Measurements from ENCODE around the gene SNTG2. TPM values are rescaled to one million over a fixed set of nuclear protein-coding genes. Genes with fewer than 3 reads are reported as not detected.

SNTG2 gene
- polyA plus RNA-seq, 2 donors: 0.26 to 0.33 TPM

DNA sequence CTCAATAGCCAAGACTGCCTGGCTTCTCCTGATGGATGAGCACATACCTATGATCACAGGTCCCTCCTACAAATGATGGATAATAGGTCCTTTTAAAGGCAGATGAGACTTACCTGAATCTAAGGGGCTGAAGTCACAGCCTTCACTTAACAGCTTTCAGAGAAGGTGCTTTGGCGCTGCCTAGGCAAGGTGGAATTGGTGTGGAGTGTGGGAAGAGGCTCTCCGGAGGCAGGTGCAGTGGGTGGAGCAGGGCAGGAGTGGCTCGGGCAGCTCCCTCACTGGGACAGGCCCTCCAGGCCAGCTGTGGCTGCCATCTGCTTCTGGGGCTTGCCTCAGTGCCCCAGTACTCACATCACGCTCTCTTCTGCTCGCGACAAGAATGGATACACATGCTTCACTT, 363.6 kb downstream of the SNTG2 start:
- Histone ChIP-seq H3K36me3 (ENCODE audit: control insufficient read depth in 2 of 2, insufficient read depth in 2 of 2, low read length in 1 of 2) (no peaks in the 10 kb centered on the region), H3K27ac (ENCODE audit: low read depth in 2 of 2, low read length in 1 of 2) (no peak overlapping the region), H3K27me3 (ENCODE audit: control insufficient read depth in 1 of 2, insufficient read depth in 2 of 2, low read length in 2 of 2) (no peaks in the 10 kb centered on the region), H3K9me3 (ENCODE audit: control insufficient read depth in 2 of 2, insufficient read depth in 1 of 2, low read depth in 1 of 2, low read length in 1 of 2) (peaks cover 0 to 2% of the 10 kb centered on the region in 2 donors), H3K4me3 (ENCODE audit: low read depth in 1 of 2, low read length in 2 of 2) (no peak overlapping the region), H3K4me1 (ENCODE audit: control insufficient read depth in 2 of 2, insufficient read depth in 2 of 2, low read length in 1 of 2) (no peaks in the 10 kb centered on the region)
- WGBS, 2 donors: 81 to 88% methylated on average over 6 of the region's 6 CpGs

DNA sequence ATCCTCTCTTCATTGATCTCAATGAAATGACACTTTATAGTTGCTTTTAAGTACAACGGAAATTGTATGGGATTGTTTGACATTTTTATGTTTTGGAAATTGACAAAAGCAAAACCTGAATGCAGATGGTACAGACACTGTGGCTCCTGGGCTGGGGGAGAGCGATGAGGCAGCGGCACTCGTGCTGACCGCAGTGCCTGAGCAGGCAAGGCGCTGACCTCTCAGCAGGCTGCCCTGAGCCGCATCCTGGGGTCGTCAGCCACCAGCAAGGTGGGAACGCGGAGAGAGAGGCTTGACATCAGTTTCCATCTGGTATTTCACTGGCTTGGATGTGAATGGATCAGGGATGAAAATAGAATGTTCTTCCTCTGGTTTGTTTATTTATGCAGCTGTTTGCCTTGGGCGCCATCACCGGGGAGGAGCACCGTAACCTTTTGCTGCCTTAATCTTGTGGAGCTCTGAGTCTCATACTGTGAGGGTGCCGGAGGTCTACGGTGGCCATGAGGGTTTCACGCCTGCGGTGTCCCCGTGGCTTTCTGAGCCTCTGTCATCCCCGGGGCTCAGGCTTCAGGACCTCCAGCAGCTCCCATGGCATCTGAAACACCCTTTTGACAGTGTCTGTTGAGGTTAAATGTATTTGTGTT, 367.8 kb downstream of the SNTG2 start:
- H3K4me1 ChIP-seq (ENCODE audit: control insufficient read depth in 2 of 2, insufficient read depth in 2 of 2, low read length in 1 of 2): no peaks in the 10 kb centered on the region
- 64 to 66% methylated on average over 19 of the region's 19 CpGs for WGBS, 2 donors
- H3K36me3 ChIP-seq (ENCODE audit: control insufficient read depth in 2 of 2, insufficient read depth in 2 of 2, low read length in 1 of 2): no peaks in the 10 kb centered on the region
- peaks cover 0 to 2% of the 10 kb centered on the region in 2 donors for H3K9me3 ChIP-seq (ENCODE audit: control insufficient read depth in 2 of 2, insufficient read depth in 1 of 2, low read depth in 1 of 2, low read length in 1 of 2)
- H3K4me3 ChIP-seq (ENCODE audit: low read depth in 1 of 2, low read length in 2 of 2): no peak overlapping the region
- no peak overlapping the region for H3K27ac ChIP-seq (ENCODE audit: low read depth in 2 of 2, low read length in 1 of 2)
- no peaks in the 10 kb centered on the region for H3K27me3 ChIP-seq (ENCODE audit: control insufficient read depth in 1 of 2, insufficient read depth in 2 of 2, low read length in 2 of 2)

DNA sequence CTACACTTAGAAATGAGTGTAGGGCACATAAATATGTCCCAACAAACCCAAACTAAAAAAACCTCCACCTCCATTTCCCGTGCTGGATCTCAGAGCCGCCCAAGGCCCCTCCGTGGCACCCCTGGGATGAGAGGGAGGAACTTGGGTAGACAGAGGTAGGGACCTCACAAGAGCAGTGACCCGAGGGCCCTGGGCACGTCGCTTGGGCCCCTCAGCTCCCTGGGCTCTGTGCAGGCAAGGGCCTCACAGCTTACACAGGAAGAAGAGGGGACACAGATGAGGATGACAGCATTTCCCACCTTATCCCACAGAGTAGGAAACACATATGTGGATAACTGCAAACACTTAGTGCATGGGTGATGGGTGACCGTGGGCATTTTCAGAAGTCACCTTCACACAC, 368.7 kb downstream of the SNTG2 start:
- Histone ChIP-seq H3K36me3 (ENCODE audit: control insufficient read depth in 2 of 2, insufficient read depth in 2 of 2, low read length in 1 of 2) (no peaks in the 10 kb centered on the region), H3K9me3 (ENCODE audit: control insufficient read depth in 2 of 2, insufficient read depth in 1 of 2, low read depth in 1 of 2, low read length in 1 of 2) (peaks cover 0 to 7% of the 10 kb centered on the region in 2 donors), H3K4me1 (ENCODE audit: control insufficient read depth in 2 of 2, insufficient read depth in 2 of 2, low read length in 1 of 2) (no peaks in the 10 kb centered on the region), H3K27ac (ENCODE audit: low read depth in 2 of 2, low read length in 1 of 2) (no peak overlapping the region), H3K4me3 (ENCODE audit: low read depth in 1 of 2, low read length in 2 of 2) (no peak overlapping the region), H3K27me3 (ENCODE audit: control insufficient read depth in 1 of 2, insufficient read depth in 2 of 2, low read length in 2 of 2) (no peaks in the 10 kb centered on the region)
- WGBS, 2 donors: 90 to 93% methylated on average over 7 of the region's 7 CpGs

DNA sequence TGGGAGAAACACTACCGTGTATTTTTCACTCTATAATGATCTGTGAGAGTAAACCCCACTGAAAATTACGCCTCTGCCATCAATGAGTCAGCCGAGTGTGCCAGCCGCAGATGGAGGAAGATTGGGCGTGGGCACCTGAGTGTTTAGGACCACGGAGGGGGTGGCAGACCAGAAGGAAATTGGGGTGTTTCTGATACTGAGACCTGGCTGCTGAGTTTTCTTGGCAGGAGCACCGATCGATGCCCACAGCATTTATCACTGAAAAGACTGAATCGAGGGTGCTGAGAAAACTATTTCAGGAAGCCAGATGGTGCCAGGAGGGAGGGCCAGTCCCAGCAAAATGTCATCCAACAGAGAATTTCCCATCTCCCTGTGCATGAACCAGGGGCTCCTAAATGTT, 370.7 kb downstream of the SNTG2 start:
- peaks cover 0 to 7% of the 10 kb centered on the region in 2 donors for H3K9me3 ChIP-seq (ENCODE audit: control insufficient read depth in 2 of 2, insufficient read depth in 1 of 2, low read depth in 1 of 2, low read length in 1 of 2)
- no peaks in the 10 kb centered on the region for H3K36me3 ChIP-seq (ENCODE audit: control insufficient read depth in 2 of 2, insufficient read depth in 2 of 2, low read length in 1 of 2)
- no peak overlapping the region for H3K4me3 ChIP-seq (ENCODE audit: low read depth in 1 of 2, low read length in 2 of 2)
- WGBS, 2 donors: 67 to 81% methylated on average over 9 of the region's 9 CpGs
- no peaks in the 10 kb centered on the region for H3K4me1 ChIP-seq (ENCODE audit: control insufficient read depth in 2 of 2, insufficient read depth in 2 of 2, low read length in 1 of 2)
- no peaks in the 10 kb centered on the region for H3K27me3 ChIP-seq (ENCODE audit: control insufficient read depth in 1 of 2, insufficient read depth in 2 of 2, low read length in 2 of 2)
- H3K27ac ChIP-seq (ENCODE audit: low read depth in 2 of 2, low read length in 1 of 2): no peak overlapping the region

DNA sequence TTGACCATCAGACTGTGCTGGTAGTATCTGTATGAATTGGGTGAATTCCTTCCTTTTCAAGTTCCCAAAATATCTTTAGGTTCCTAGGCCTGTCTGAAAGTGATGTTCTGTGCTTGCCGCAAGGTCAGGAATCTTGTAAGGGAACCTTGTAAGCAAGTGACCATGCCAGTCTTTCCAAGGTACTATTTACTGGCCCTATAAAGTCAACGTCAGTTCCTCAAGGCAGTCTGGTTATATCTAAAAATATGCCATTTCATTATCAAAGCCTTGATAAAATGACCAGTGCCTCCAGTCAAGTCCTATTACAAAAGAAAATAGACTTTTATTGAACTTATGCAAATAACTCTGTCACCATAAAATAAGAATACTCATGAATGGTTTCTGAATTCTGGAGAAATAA, 374.2 kb downstream of the SNTG2 start:
- Histone ChIP-seq H3K27me3 (ENCODE audit: control insufficient read depth in 1 of 2, insufficient read depth in 2 of 2, low read length in 2 of 2) (no peaks in the 10 kb centered on the region), H3K4me3 (ENCODE audit: low read depth in 1 of 2, low read length in 2 of 2) (no peak overlapping the region), H3K9me3 (ENCODE audit: control insufficient read depth in 2 of 2, insufficient read depth in 1 of 2, low read depth in 1 of 2, low read length in 1 of 2) (peaks cover 0 to 7% of the 10 kb centered on the region in 2 donors), H3K36me3 (ENCODE audit: control insufficient read depth in 2 of 2, insufficient read depth in 2 of 2, low read length in 1 of 2) (no peaks in the 10 kb centered on the region), H3K27ac (ENCODE audit: low read depth in 2 of 2, low read length in 1 of 2) (no peak overlapping the region), H3K4me1 (ENCODE audit: control insufficient read depth in 2 of 2, insufficient read depth in 2 of 2, low read length in 1 of 2) (no peaks in the 10 kb centered on the region)
- WGBS, 2 donors: 79 to 81% methylated on average over 2 of the region's 2 CpGs

DNA sequence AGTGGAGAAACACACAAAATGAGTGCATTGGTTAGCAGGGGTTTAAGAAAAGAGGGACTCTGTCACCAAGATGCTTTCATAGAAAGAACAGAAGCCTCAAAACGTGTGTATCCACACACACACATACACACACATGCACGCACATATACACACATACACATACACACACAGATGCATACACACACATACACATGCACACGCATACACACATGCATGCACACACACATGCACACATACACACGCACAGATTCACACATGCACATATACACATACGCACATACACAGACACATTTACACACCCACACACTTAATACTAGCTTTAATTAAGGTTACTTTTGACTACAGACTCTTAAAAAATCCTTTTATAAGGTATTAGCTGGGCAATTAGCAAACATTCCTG, 378.0 kb downstream of the SNTG2 start:
- WGBS, 2 donors: 88 to 90% methylated on average over 5 of the region's 5 CpGs
- H3K27ac ChIP-seq (ENCODE audit: low read depth in 2 of 2, low read length in 1 of 2): no peak overlapping the region
- no peaks in the 10 kb centered on the region for H3K36me3 ChIP-seq (ENCODE audit: control insufficient read depth in 2 of 2, insufficient read depth in 2 of 2, low read length in 1 of 2)
- H3K4me3 ChIP-seq (ENCODE audit: low read depth in 1 of 2, low read length in 2 of 2): no peak overlapping the region
- H3K9me3 ChIP-seq (ENCODE audit: control insufficient read depth in 2 of 2, insufficient read depth in 1 of 2, low read depth in 1 of 2, low read length in 1 of 2): peaks cover 0 to 4% of the 10 kb centered on the region in 2 donors
- no peaks in the 10 kb centered on the region for H3K27me3 ChIP-seq (ENCODE audit: control insufficient read depth in 1 of 2, insufficient read depth in 2 of 2, low read length in 2 of 2)
- no peaks in the 10 kb centered on the region for H3K4me1 ChIP-seq (ENCODE audit: control insufficient read depth in 2 of 2, insufficient read depth in 2 of 2, low read length in 1 of 2)

DNA sequence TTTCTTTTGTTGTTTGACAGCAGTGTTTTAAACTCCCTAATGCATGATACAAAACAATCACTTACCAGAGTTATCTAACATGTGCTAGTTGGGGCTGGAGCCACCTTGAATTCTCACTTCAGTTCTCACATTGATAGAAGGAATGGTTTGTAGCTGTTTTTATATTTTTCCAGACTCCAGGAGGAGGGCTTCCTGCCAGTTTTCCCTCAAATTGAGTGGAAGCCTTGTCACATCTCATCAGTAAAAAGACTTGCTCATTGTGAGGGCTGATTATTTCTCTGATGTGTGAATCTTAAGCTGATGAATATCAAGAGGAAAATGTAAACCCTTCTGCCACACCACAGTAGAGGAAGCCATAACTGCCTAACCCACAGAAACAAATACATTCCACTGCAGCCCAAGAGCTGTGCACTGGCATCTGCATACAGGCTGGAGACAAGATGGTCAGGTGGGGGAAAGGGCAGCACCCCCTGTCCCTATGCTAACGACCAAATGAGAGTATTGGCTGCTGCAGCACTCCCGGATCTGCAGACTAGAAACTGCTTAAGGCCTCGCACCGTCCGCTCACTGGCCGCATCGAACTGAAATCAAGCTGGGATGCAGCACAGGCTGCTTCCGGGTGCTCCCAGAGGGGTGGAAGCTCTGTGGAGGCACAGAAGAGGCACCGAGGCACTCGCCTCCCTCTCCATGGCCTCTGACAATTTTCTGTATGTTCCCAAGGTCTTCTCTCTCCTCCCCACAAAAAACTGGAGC, 388.9 kb downstream of the SNTG2 start:
- H3K36me3 ChIP-seq (ENCODE audit: control insufficient read depth in 2 of 2, insufficient read depth in 2 of 2, low read length in 1 of 2): no peaks in the 10 kb centered on the region
- 74 to 75% methylated on average over 10 of the region's 10 CpGs for WGBS, 2 donors
- H3K9me3 ChIP-seq (ENCODE audit: control insufficient read depth in 2 of 2, insufficient read depth in 1 of 2, low read depth in 1 of 2, low read length in 1 of 2): no peaks in the 10 kb centered on the region
- H3K27ac ChIP-seq (ENCODE audit: low read depth in 2 of 2, low read length in 1 of 2): no peak overlapping the region
- H3K4me3 ChIP-seq (ENCODE audit: low read depth in 1 of 2, low read length in 2 of 2): no peak overlapping the region
- H3K27me3 ChIP-seq (ENCODE audit: control insufficient read depth in 1 of 2, insufficient read depth in 2 of 2, low read length in 2 of 2): no peaks in the 10 kb centered on the region
- no peaks in the 10 kb centered on the region for H3K4me1 ChIP-seq (ENCODE audit: control insufficient read depth in 2 of 2, insufficient read depth in 2 of 2, low read length in 1 of 2)

DNA sequence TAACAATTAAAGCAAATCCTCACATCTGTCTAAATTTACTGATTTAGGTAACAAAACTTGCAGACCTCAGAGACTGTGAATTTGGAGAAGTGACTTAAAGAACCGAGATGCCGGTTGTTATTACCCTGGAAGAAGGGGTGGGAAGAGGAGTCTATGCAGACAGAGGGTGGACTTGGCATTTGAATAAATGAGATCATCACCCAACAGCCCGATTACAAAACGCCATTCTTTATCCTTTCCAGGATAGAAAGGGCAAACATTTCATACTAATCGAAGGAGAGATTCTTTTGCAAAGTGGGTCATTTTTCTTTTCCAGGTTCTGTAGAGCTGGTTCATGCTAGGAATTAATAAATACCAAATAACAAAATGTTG, 389.5 kb downstream of the SNTG2 start:
- H3K4me3 ChIP-seq (ENCODE audit: low read depth in 1 of 2, low read length in 2 of 2): no peak overlapping the region
- H3K4me1 ChIP-seq (ENCODE audit: control insufficient read depth in 2 of 2, insufficient read depth in 2 of 2, low read length in 1 of 2): no peaks in the 10 kb centered on the region
- WGBS, 2 donors: 67 to 70% methylated on average over 5 of the region's 5 CpGs
- H3K27ac ChIP-seq (ENCODE audit: low read depth in 2 of 2, low read length in 1 of 2): no peak overlapping the region
- no peaks in the 10 kb centered on the region for H3K27me3 ChIP-seq (ENCODE audit: control insufficient read depth in 1 of 2, insufficient read depth in 2 of 2, low read length in 2 of 2)
- H3K9me3 ChIP-seq (ENCODE audit: control insufficient read depth in 2 of 2, insufficient read depth in 1 of 2, low read depth in 1 of 2, low read length in 1 of 2): no peaks in the 10 kb centered on the region
- H3K36me3 ChIP-seq (ENCODE audit: control insufficient read depth in 2 of 2, insufficient read depth in 2 of 2, low read length in 1 of 2): no peaks in the 10 kb centered on the region

DNA sequence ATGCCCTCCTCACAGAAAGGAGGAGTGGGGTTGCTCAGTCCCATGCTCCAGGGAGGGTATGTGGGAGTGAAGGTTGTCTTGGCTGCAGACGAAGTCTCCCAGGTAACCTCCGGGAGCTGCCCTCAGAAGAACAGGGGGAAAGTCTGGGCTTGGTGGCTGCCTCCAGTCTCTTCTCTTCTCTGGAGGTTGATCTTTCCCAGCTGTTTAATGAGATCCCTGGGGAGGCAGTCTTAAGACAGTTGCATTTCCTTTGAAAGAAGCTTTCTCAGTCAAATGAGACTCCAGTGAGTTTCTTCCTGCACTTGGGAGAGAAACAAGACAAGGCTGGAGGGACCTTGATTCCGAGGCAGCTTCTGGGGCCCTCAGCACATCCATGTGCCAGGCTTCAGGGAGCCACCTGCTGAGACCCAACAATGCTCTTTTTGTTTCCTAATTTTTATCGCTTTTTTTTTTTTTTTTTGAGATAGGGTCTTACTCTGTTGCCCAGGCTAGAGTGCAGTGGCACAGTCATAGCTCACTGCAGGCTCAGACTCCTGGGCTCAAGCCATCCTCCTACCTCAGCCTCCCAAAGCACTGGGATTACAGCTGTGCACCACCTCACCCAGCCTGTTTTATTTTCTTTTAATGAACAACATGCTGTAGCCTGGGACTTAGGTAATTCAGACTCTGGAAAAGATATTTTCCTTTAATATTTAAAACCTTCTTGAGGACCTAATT, 390.9 kb downstream of the SNTG2 start:
- Histone ChIP-seq H3K4me3 (ENCODE audit: low read depth in 1 of 2, low read length in 2 of 2) (no peak overlapping the region), H3K4me1 (ENCODE audit: control insufficient read depth in 2 of 2, insufficient read depth in 2 of 2, low read length in 1 of 2) (no peaks in the 10 kb centered on the region), H3K27ac (ENCODE audit: low read depth in 2 of 2, low read length in 1 of 2) (no peak overlapping the region), H3K9me3 (ENCODE audit: control insufficient read depth in 2 of 2, insufficient read depth in 1 of 2, low read depth in 1 of 2, low read length in 1 of 2) (peaks cover 0 to 2% of the 10 kb centered on the region in 2 donors), H3K27me3 (ENCODE audit: control insufficient read depth in 1 of 2, insufficient read depth in 2 of 2, low read length in 2 of 2) (no peaks in the 10 kb centered on the region), H3K36me3 (ENCODE audit: control insufficient read depth in 2 of 2, insufficient read depth in 2 of 2, low read length in 1 of 2) (no peaks in the 10 kb centered on the region)
- WGBS, 2 donors: 74 to 78% methylated on average over 4 of the region's 4 CpGs
